HG02938 (cell line): ENCODE results near the gene TCHP.

Experiments
- ATAC-seq: cut with Tn5 transposase; IDR thresholded peaks from one replicate; pipeline ENCODE4 v1.9.1; 2021; ENCODE audit warnings: mild to moderate bottlenecking, moderate library complexity; ENCODE audit not compliant: unreplicated experiment

TCHP gene

DNA sequence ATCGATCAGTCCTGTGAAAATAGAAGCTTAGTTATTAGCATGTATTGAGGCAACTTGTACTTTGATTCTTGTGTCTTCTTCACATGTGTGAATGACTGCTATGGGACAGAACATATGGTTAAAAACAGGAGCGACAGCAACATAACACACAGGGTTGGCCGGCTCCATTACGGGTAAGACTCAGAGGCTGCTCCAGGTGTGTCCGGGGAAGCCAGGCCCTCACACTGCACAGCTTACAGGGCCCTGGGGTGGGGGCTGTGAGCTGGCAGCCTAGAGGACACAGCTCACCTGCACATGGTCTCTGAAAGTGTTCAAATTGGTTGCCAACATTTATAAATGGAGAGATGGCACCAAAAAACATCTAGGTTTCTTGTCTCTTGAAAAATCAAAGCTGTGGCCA lies 31.1 kb downstream of the TCHP start:
- ATAC-seq = no peak

DNA sequence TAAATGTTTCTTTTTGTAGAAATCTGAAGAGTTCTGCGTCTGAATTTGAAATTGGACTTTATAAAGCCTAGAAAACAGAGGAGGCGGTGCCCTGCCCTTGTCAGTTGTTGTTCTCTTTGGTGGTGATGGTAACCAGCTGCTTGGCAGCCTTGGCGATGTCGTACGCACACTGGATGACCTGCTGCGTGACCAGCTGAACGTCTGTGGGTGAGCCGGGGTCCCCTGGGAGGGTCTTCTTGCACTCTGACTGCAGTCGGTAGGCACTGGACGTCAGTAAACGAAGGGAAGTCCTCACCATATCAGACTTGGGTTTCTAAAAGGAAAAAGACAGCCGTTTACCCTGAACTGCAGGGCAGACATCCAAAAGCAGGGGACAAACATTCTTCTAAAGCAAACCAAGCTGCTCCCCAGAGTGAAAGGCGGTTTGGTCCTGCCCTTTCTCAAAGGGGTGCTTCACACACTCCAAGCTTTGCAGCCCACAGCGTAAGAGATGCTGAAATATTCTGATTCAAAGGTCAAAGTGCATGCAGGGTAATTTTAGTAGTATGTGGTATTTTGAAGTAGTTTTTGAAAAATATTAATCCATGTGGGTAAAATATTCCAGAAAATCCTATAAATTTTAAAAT lies 32.9 kb downstream of the TCHP start:
- no peak for ATAC-seq

DNA sequence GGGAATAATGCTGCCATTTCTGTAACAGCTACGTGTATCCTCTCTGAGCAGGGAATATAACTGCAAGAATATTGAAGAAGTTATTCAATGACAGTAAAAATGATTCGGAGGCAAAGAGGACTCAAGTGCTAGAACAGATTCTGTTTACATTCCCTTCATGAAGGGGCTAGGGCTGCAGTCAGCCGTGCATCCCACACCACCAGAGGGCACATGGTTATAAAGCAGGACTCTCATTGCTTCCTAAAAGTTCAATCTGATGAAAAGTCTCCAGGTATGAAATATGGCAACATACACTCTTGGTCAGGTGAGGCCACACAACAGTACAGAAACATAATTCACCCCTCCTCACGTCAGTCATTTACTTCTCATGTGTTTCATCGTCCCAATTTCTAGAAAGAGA lies 34.0 kb downstream of the TCHP start:
- ATAC-seq = no peak

DNA sequence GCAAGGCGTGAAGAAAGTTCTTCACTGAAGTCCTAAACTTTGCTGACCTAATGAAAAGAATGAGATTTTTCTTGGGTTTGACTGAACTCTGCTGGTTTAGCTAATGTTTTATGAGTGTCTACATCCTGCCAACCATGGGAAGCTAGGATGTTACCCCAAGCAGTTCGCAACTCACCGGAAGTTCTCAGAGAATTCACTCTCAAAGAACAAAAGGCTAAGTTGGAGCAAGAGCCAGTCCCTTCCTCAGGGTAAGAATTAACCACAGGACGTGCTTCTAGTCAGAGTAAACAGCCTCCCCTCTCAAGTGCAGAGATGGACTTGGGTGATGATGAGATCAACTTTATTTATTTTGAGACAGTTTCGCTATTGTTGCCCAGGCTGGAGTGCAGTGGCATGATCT lies 37.3 kb downstream of the TCHP start:
- no peak for ATAC-seq

DNA sequence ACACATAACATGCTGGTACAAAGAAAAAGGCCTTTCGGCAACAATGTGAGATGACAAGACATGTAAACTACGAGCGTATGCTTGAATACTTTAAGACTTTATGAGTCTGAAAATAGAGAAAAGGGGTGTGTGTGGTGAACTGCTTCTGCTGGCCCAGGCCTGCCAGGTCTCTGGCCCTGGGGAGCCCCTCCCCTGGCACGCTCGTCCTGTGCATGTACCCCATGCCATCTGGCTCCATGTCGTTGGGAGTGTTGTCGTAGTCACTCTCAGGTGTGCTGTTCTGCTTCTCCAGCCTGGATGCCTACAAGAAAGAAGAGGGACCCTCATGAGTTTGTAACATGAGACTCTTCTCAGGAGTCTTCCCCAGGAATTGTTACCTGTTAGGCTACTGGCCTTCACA lies 38.9 kb downstream of the TCHP start:
- no peak for ATAC-seq

DNA sequence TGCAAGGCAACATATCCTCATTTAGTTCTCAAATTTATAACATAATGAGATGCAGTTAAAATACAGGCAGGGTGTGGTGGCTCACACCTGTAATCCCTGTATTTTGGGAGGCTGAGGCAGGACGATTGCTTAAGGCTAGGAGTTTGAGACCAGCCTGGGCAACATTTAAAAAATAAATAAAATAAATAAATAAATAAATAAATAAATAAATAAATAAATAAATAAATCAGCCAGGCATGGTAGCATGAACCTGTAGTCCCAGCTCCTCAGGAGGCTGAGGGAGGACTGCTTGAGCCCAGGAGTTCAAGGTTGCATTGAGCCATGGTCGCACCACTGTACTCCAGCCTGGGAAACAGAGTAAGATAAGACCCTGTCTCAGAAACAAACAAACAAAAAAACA lies 39.4 kb downstream of the TCHP start:
- no peak for ATAC-seq

DNA sequence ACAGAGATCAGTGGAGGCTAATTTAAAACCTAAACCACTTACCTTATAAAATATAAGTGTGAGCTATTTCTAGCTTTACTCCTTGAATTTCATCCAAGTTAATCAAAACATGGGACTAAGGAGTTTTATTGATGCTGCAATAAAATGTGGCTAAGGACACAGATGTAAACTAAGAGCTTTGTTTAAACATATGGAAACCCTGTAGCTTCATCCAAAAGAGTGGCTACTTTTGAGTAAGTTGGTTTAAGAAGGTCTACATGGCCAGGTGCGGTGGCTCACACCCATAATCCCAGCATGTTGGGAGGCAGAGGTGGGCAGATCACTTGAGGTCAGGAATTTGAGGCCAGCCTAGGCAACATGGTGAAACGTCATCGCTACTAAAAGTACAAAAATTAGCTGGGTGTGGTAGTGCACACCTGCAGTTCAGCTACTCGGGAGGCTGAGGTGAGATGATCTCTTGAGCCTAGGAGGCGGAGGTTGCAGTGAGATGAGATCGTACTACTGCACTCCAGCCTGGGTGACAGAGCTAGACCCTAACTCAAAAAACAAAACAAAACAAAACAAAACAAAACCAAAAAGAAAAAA lies 40.4 kb downstream of the TCHP start:
- ATAC-seq = no peak

DNA sequence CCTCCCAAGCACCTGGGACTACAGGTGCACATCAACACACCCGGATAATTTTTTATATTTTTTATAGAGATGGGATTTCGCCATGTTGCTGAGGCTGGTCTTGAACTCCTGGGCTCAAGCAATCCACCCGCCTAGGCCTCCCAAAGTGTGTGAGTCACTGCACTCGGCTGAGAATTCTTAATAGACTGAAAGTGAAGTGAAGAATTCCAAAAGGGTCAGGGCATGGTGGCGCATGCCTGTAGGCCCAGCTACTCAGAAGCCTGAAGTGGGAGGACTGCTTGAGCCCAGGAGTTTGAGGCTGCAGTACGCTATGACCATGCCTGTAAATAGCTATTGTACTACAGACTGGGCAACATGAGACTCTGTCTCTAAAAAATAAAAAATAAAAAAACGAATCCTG lies 43.7 kb downstream of the TCHP start:
- no peak for ATAC-seq

DNA sequence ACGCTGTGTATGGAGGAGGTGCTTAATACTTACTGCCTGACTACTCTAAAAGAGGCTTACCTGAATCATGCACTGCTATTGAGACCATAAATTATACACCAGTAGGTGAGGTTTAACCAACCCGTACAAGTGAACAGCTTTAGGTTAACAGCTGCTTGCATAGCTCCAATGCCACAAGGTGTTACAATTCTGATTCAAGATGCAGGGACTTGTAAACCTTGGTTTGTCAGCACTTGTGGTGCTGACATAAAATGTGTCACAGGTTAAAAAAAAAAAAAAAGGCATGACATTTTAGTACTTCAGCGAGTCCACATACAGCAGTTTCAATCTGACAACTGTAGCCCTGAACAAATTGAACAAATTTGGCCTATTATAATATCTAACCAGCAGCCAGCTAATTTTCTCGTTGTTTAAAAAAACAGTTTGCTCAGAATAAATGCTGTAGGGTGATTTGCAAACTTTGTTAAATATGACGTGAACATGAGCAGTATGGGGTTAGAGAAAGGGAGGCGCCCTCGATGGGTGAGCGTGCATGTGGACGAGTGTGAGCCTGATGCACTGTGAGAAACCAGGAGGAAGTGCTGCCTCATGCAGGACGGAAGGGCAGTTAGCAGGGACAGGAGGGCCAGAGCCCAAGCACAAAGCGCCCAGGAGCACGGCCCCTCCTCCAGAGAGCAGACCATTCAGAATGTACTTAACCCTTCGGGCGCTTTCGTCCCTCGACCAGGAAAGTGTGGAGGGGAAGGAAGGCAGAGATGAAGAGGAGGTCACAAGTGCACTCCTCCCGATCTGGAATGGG lies 44.7 kb downstream of the TCHP start:
- ATAC-seq = no peak

DNA sequence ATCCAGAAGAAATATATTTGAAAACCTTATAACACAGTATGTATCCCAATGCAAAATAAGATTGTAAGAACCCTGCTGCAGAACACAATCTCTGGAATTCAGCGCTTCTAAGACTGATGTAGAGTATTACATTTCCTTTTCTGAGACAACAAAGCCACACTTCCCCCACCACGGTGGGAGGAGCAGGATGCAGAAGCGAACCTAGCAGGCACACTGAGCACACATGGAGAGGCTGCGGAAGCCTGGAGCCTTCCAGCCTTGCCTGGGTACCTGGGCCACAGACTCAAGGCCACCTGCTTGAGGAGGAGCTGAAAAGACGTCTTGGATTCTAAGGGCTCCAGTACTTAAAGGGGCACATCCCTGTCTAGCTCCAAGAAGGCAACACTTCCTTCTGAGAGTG lies 46.4 kb downstream of the TCHP start:
- ATAC-seq = no peak

DNA sequence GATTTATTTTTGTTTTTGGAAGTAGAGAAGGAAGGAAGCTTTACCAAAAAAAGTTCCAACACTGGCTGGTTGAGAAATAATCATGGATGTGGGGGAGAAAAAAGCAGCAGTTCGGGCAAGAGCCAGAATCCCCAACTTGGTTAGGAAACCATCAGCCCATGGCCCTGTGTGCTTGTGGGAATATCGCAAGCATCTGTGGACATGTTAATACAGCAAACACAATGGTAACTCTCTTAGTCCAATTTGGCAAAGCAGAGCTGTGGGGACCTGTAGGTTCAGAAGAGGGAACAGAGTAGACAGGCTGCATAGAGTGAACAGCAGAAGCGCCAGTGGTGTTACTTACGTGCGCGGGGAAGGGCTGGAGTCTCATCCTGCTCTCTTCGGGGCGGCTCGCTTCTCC lies 46.8 kb downstream of the TCHP start:
- ATAC-seq = no peak

DNA sequence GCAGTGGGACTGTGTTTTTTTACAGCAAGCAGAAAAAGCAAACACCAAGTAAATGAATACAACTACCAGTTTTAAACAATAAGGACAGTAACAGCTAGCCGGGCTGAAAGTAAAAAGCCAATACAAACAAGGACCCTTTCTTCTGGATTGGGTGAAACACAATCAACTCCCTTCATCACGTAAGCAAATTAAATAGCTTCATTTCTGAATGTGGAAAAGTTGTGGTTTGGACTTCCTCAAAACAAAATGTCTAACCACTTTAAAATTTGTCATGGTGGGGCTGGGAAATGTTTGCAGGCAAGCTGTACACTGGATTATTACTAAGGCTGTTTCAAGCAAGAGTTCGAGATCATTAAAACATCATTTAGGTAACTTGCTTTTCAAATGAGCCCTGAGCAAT lies 47.4 kb downstream of the TCHP start:
- no peak for ATAC-seq

DNA sequence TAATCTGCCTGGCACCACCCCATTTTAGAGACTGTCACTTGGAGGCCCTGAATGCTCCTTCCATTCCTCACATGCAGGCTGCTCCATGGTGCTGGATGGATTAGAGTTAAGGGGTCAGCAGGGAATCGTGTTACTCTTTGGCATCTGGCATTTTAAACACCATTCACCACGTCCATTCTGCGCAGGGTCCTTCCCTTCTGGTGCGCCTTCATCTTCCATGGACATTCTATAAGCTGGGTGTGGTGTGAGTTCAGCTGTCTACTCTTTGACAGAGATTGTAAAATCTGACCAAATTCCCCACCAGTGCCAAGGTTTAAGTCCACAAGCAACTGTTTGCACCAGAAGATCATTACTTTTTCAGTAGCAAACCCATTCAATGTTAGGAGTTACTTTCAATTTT lies 48.3 kb downstream of the TCHP start:
- no peak for ATAC-seq

DNA sequence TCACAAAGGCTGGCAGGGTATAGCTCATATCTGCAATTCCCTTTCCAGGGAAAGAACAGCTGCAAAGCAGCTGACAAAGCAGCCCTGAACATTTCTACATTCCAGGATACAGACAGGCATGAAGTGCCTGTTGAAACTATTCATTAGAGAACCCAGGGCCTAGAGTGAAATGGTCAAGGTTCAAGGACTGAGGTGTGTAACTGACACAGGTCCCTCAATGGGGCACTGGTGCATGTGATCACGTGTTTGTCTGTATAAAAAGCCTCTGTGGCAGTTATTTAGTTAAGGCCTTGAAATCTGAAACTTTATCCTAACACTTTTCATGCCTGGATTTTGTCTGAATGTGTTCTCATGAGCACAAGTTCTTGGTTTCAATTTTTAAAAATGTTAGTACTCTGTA lies 49.0 kb downstream of the TCHP start:
- no peak for ATAC-seq

DNA sequence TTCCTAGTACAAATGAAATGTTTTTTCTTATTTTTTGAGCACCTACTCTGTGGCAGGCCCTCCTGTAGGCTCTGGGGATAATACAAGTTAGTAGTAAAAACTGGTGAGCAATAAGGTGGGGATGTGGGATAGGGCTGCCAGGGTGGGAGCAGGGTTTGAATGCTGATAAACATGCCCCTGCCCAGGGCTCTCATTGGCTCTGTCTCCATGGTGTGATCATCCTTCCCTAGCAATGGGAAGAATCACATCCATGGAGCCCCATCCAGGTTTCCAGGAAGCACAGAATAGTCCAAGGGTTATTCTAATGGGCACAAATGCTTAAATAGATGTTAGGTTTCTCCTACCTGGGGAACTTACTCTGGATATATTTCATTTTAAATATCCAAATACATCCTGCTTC lies 50.6 kb downstream of the TCHP start:
- no peak for ATAC-seq

DNA sequence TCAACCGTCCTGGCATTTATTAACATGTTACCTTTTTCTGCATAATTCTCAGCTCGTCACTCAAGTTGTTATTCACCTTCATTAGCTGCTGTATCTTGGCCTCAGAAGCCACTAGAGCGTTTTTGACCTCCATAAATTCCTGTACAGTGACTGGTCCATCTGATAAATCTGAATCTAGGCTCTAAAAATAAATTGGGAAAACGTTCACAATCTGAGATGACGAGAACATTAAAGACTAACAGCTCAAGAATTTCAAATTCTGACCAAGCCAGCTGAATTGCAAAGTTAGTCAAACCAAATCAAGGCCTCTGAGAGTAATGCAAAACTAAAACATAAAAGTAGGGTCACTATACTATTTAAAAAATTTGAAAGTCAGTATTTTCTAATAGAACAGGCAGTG lies 51.1 kb downstream of the TCHP start:
- ATAC-seq = no peak

DNA sequence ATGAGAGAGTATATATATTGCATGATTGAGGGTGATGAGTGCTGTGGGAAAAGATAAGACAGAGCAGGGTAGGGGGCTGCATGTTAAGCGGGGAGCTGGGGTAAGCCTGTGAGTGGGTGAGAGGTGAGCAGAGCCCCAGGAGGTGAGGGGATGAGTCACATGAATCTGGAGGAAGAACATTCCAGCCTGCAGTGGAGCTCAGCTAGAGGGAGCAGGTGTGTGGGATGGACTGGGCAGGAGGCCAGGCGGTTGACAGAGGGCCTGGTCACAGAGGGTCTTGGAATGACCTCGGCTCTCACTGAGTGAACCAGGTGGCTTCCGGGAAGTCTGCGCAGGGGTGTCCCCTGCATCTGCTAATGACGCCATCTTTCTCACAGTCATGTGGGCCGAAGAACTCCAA lies 51.7 kb downstream of the TCHP start:
- no peak for ATAC-seq

DNA sequence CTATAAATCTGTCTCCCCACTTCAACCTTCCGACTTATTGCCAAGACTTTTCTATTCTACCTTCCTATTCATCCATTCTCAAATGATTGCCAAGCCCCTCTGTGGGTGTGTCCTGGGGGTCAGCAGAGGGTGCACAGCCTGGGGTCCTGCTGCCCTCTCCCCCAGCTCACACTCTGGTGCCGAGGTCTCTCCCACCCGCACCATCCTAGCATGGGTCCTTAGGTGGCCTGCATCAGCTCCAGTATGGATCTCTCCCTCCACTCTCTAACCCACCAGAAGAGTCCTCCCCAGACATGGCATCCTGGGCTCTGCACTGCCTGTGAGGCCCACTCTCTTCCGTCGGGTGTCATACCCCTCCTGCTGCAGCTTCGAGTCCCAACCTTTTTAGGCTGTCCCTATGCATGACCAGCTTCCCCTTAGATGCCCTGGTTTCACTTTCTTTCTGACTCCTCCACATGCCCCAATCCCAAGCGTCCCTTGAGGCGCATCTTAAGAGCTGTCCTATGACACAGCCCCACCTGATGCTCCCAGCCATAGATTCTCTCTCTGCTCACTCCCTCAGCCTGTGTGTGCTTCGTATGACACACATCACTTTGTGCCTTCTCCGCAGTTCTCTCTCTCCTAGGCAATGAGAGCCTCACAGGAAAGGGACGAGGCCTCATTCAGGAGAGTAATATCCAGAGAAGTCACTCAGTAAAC lies 52.2 kb downstream of the TCHP start:
- no peak for ATAC-seq

DNA sequence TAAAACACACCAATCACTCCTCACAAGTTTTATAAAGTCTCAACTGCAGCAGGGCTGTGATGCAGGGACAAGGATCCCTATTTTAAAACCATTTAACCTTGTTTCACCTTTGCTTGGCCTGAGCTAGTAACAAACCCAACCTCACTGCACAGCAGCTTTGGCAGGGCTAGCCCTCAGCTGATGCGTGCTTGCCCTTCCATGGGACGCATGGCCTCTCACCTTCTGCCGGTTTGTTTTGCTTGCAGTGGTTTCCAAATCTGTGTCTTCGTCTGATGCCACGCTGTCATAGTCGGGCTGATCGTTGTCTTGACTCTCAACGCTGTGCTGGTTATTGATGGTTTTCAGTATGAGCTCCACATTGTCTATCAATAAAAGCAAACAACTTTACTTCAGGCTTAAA lies 52.8 kb downstream of the TCHP start:
- no peak for ATAC-seq

DNA sequence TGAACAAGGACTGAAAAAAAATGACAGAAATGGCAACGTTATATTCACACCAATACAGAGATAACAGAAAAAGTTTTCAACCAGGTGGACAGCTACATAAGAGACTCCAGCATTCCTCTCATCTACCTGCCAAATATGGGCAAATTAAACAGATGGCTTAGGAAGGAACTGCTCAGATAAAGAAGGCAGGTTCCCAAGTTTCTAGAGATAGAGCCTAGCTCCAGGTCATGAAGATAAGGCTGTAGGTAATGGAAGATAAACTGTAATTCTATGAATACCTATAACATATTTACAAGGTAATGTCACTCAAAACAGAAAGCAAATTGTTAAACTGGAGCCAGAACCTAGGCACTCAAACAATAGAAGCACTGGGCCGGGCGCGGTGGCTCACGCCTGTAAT lies 53.6 kb downstream of the TCHP start:
- ATAC-seq = no peak

DNA sequence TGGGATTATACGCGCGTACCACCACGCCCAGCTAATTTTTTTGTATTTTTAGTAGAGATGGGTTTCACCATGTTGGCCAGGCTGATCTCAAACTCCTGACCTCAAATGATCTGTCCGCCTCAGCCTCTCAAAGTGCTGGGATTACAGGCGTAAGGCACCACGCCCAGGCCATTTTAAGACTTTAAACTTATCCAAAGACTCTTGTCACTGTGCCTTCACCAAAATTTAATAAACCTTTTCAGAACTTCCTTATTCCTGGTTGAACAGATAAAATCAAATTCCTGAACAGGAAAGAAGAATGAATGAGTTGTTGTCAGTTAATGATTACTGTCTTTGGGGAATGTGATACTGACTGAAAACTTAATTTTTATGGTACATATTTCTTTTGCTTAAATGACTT lies 58.3 kb downstream of the TCHP start:
- ATAC-seq = no peak
